ENCODE results near the gene CEBPE. TPM values are rescaled to one million over a fixed set of nuclear protein-coding genes. Genes with fewer than 3 reads are reported as not detected.
A peak's percentile ranks its signal among the peaks of the same experiment; 100 is the strongest.

The CEBPE gene
- polyA plus RNA-seq, 1 experiment, result not detected

GRCh38 chr14:23121361-23121771, 2.3 kb upstream of the CEBPE start:
- Histone ChIP-seq H3K27me3 (ENCODE audit: control insufficient read depth, insufficient read depth, low read length) (peaks cover 6% of the 10 kb centered on the region), H3K9me3 (ENCODE audit: control insufficient read depth, insufficient read depth, low read length) (peaks cover 3% of the 10 kb centered on the region; the same call in 1 of the 2 replicates), H3K27ac (ENCODE audit: low read depth, low read length) (no peak overlapping the region), H3K4me3 (ENCODE audit: low read depth, low read length) (no peak overlapping the region)
- CTCF ChIA-PET, result interaction anchor here (0.6 to 13.3 kb wide), 36 partner anchors 9 to 248 kb away, joined by 3 to 818 read pairs (median 6); partner anchors contain the start of genes ACIN1, C14orf119, PPP1R3E and SLC7A8
- POLR2A ChIA-PET, result interaction anchor here (1.7 kb wide), 1 partner anchor 26 kb away, joined by 6 read pairs; the partner anchor contains the start of genes ACIN1 and C14orf119
- no peak for DNase-seq (ENCODE audit: low read depth, low spot score)
- no peak for TF ChIP-seq CTCF (IDR thresholded peaks at IDR 0.05; ENCODE audit: low read depth, low read length)

GRCh38 chr14:23120541-23121251, 1.6 kb upstream of the CEBPE start:
- Histone ChIP-seq H3K9me3 (ENCODE audit: control insufficient read depth, insufficient read depth, low read length) (peaks cover 3% of the 10 kb centered on the region; the same call in 1 of the 2 replicates), H3K4me3 (ENCODE audit: low read depth, low read length) (no peak overlapping the region), H3K27ac (ENCODE audit: low read depth, low read length) (no peak overlapping the region), H3K27me3 (ENCODE audit: control insufficient read depth, insufficient read depth, low read length) (peaks cover 3% of the 10 kb centered on the region)
- ChIA-PET CTCF (interaction anchor here (0.6 to 13.3 kb wide), 57 partner anchors 10 to 201 kb away, joined by 3 to 818 read pairs (median 6); partner anchors contain the start of genes ACIN1, C14orf119, HOMEZ and PABPN1), POLR2A (interaction anchor here (0.6 to 1.7 kb wide), 4 partner anchors 26 to 355 kb away, joined by 3 to 7 read pairs (median 5); partner anchors contain the start of genes ACIN1, BCL2L2 and C14orf119)
- peak; percentile 100 for TF ChIP-seq CTCF (IDR thresholded peaks at IDR 0.05; ENCODE audit: low read depth, low read length)
- DNase-seq (ENCODE audit: low read depth, low spot score), result peak; percentile 65

- peaks cover 3% of the 10 kb centered on the region; the same call in 1 of the 2 replicates for H3K9me3 ChIP-seq (ENCODE audit: control insufficient read depth, insufficient read depth, low read length)
- CTCF ChIA-PET, result interaction anchor here (0.6 to 13.3 kb wide), 10 partner anchors 9 to 202 kb away, joined by 3 to 818 read pairs (median 8); partner anchors contain the start of genes PABPN1 and SLC7A8
- POLR2A ChIA-PET, result interaction anchor here (1.7 kb wide), 1 partner anchor 25 kb away, joined by 6 read pairs; the partner anchor contains the start of genes ACIN1 and C14orf119
- no peak for TF ChIP-seq CTCF (IDR thresholded peaks at IDR 0.05; ENCODE audit: low read depth, low read length)
- no peak overlapping the region for H3K4me3 ChIP-seq (ENCODE audit: low read depth, low read length)
- peaks cover 3% of the 10 kb centered on the region for H3K27me3 ChIP-seq (ENCODE audit: control insufficient read depth, insufficient read depth, low read length)
- DNase-seq (ENCODE audit: low read depth, low spot score), result no peak
- no peak overlapping the region for H3K27ac ChIP-seq (ENCODE audit: low read depth, low read length)
Observed at GRCh38 chr14:23119363-23120327, 590 bp upstream of the CEBPE start.

GRCh38 chr14:23117371-23118020, 1.6 kb downstream of the CEBPE start:
- no peak for DNase-seq (ENCODE audit: low read depth, low spot score)
- no peak for TF ChIP-seq CTCF (IDR thresholded peaks at IDR 0.05; ENCODE audit: low read depth, low read length)
- no peak overlapping the region for H3K27ac ChIP-seq (ENCODE audit: low read depth, low read length)
- ChIA-PET CTCF (interaction anchor here (0.6 to 13.3 kb wide), 2 partner anchors 63 to 152 kb away, joined by 4 to 818 read pairs; partner anchors contain the start of gene SLC7A8), POLR2A (interaction anchor here (0.9 kb wide), 1 partner anchor 73 kb away, joined by 3 read pairs; no protein-coding TSS in a partner anchor)
- H3K9me3 ChIP-seq (ENCODE audit: control insufficient read depth, insufficient read depth, low read length), result peaks cover 3% of the 10 kb centered on the region; the same call in 1 of the 2 replicates
- H3K4me3 ChIP-seq (ENCODE audit: low read depth, low read length), result no peak overlapping the region
- no peaks in the 10 kb centered on the region for H3K27me3 ChIP-seq (ENCODE audit: control insufficient read depth, insufficient read depth, low read length)

All from AG04450 (cell line).